KMS-11 (cell line): ENCODE data around the gene PAFAH1B1.

ENCODE experiments used
- H2AFZ ChIP-seq: fragments of 200-600 bp; sonication (generic); 2 replicates; pipeline ENCODE4 v1.6.1; 2016; ENCODE audit warnings: antibody characterized with exemption, mixed run types, low read depth
- H3K27ac ChIP-seq: fragments of 200-600 bp; sonication (generic); 2 replicates; pipeline ENCODE4 v1.6.1; 2016; ENCODE audit warnings: mild to moderate bottlenecking, mixed run types
- H3K27me3 ChIP-seq: fragments of 200-600 bp; sonication (generic); 2 replicates; pipeline ENCODE4 v1.6.1; 2017; ENCODE audit warnings: mild to moderate bottlenecking, low read depth, mixed run types, moderate library complexity; ENCODE audit not compliant: insufficient read depth
- H3K36me3 ChIP-seq: fragments of 200-600 bp; sonication (generic); 2 replicates; pipeline ENCODE4 v1.6.1; 2017; ENCODE audit warnings: mild to moderate bottlenecking, mixed run types; ENCODE audit not compliant: insufficient read depth
- H3K4me1 ChIP-seq: fragments of 200-600 bp; sonication (generic); 2 replicates; pipeline ENCODE4 v1.6.1; 2016; ENCODE audit warnings: mild to moderate bottlenecking, low read depth, mixed run types; ENCODE audit not compliant: poor library complexity, severe bottlenecking
- H3K4me2 ChIP-seq: fragments of 200-600 bp; sonication (generic); 2 replicates; pipeline ENCODE4 v1.7.0; 2016; ENCODE audit warnings: mild to moderate bottlenecking, mixed run types
- H3K4me3 ChIP-seq: fragments of 200-600 bp; sonication (generic); IDR thresholded peaks from 2 replicates; pipeline ENCODE4 v1.6.1; 2017; ENCODE audit warnings: low read depth, low read length, mixed read lengths; ENCODE audit not compliant: insufficient read depth
- H3K79me2 ChIP-seq: fragments of 200-600 bp; sonication (generic); 2 replicates; pipeline ENCODE4 v1.6.1; 2016; ENCODE audit warnings: low read depth, mixed run types; ENCODE audit not compliant: insufficient read depth
- H3K9ac ChIP-seq: fragments of 200-600 bp; sonication (generic); 2 replicates; pipeline ENCODE4 v1.6.1; 2016; ENCODE audit warnings: mild to moderate bottlenecking, mixed run types
- H4K20me1 ChIP-seq: fragments of 200-600 bp; sonication (generic); 2 replicates; pipeline ENCODE4 v1.6.1; 2016; ENCODE audit warnings: mild to moderate bottlenecking, mixed run types; ENCODE audit not compliant: insufficient read depth
- CTCF ChIP-seq: fragments of 200-600 bp; sonication (generic); conservative IDR thresholded peaks from 2 replicates; pipeline ENCODE4 v1.6.1; 2017; ENCODE audit warnings: low read depth, mild to moderate bottlenecking, antibody characterized with exemption, low read length, moderate library complexity, mixed read lengths

Gene PAFAH1B1

GRCh38 chr17:2724784-2725164 lies 131.3 kb downstream of the PAFAH1B1 start:
- no peaks in the 10 kb centered on the region for H3K36me3 ChIP-seq
- TF ChIP-seq CTCF, result no peak
- no peak overlapping the region for H3K27ac ChIP-seq
- H3K4me1 ChIP-seq, result no peaks in the 10 kb centered on the region
- peaks cover 2% of the 10 kb centered on the region; the same call in 1 of the 2 replicates for H3K27me3 ChIP-seq
- no peaks in the 10 kb centered on the region for H3K79me2 ChIP-seq
- H3K9ac ChIP-seq, result no peak overlapping the region
- H3K4me3 ChIP-seq, result no peak overlapping the region
- H3K4me2 ChIP-seq, result no peak overlapping the region
- H4K20me1 ChIP-seq, result no peaks in the 10 kb centered on the region
- H2AFZ ChIP-seq, result no peak overlapping the region

GRCh38 chr17:2730764-2731353 lies 137.4 kb downstream of the PAFAH1B1 start:
- no peak for TF ChIP-seq CTCF
- no peaks in the 10 kb centered on the region for H4K20me1 ChIP-seq
- H3K9ac ChIP-seq, result no peak overlapping the region
- no peaks in the 10 kb centered on the region for H3K36me3 ChIP-seq
- H3K4me1 ChIP-seq, result no peaks in the 10 kb centered on the region
- no peaks in the 10 kb centered on the region for H3K79me2 ChIP-seq
- no peak overlapping the region for H3K27ac ChIP-seq
- no peak overlapping the region for H2AFZ ChIP-seq
- peaks cover 10% of the 10 kb centered on the region; the same call in 1 of the 2 replicates for H3K27me3 ChIP-seq
- no peak overlapping the region for H3K4me3 ChIP-seq
- H3K4me2 ChIP-seq, result no peak overlapping the region

GRCh38 chr17:2731807-2732206 lies 138.4 kb downstream of the PAFAH1B1 start:
- H3K9ac ChIP-seq, result no peak overlapping the region
- no peaks in the 10 kb centered on the region for H4K20me1 ChIP-seq
- no peak overlapping the region for H2AFZ ChIP-seq
- H3K27ac ChIP-seq, result no peak overlapping the region
- no peak overlapping the region for H3K4me2 ChIP-seq
- TF ChIP-seq CTCF, result no peak
- H3K4me3 ChIP-seq, result no peak overlapping the region
- H3K79me2 ChIP-seq, result no peaks in the 10 kb centered on the region
- H3K4me1 ChIP-seq, result no peaks in the 10 kb centered on the region
- H3K36me3 ChIP-seq, result no peaks in the 10 kb centered on the region
- H3K27me3 ChIP-seq, result peaks cover 10% of the 10 kb centered on the region; the same call in 1 of the 2 replicates

- H2AFZ ChIP-seq, result no peak overlapping the region
- H3K4me1 ChIP-seq, result no peaks in the 10 kb centered on the region
- no peak for TF ChIP-seq CTCF
- no peak overlapping the region for H3K9ac ChIP-seq
- H3K4me2 ChIP-seq, result no peak overlapping the region
- H3K27me3 ChIP-seq, result peaks cover 10% of the 10 kb centered on the region; the same call in 1 of the 2 replicates
- no peak overlapping the region for H3K4me3 ChIP-seq
- no peaks in the 10 kb centered on the region for H3K36me3 ChIP-seq
- H4K20me1 ChIP-seq, result no peaks in the 10 kb centered on the region
- no peaks in the 10 kb centered on the region for H3K79me2 ChIP-seq
- no peak overlapping the region for H3K27ac ChIP-seq
Measured at GRCh38 chr17:2734939-2735338, 141.5 kb downstream of the PAFAH1B1 start.
